ENCODE results near the gene ZNF678. TPM values are rescaled to one million over a fixed set of nuclear protein-coding genes. Genes with fewer than 3 reads are reported as not detected.

ZNF678 gene
- total RNA-seq, 1 donor from 2014 or later = 20.6 TPM

GRCh38 chr1:227540170-227541098 lies 22.9 kb upstream of the ZNF678 start:
- no peak for TF ChIP-seq CTCF (IDR thresholded peaks at IDR 0.05; ENCODE audit: unreplicated experiment)
- Mint-ChIP-seq H3K27ac (no peak overlapping the region), H3K4me1 (peaks cover 8% of the 10 kb centered on the region), H3K27me3 (ENCODE audit: low read depth) (no peaks in the 10 kb centered on the region), H3K9me3 (peaks cover 13% of the 10 kb centered on the region), H3K36me3 (peaks cover 7% of the 10 kb centered on the region), H3K4me3 (no peak overlapping the region)
- no peak for DNase-seq (ENCODE audit: low spot score in 2 of 2, unreplicated experiment in 2 of 2)

- Mint-ChIP-seq H3K27me3 (ENCODE audit: low read depth) (no peaks in the 10 kb centered on the region), H3K4me3 (peak overlapping the region; percentile 58), H3K9me3 (peaks cover 8% of the 10 kb centered on the region), H3K27ac (no peak overlapping the region), H3K4me1 (peaks cover 8% of the 10 kb centered on the region), H3K36me3 (peaks cover 7% of the 10 kb centered on the region)
- TF ChIP-seq CTCF (IDR thresholded peaks at IDR 0.05; ENCODE audit: unreplicated experiment) = no peak
- DNase-seq (ENCODE audit: low spot score in 2 of 2, unreplicated experiment in 2 of 2) = no peak
These were observed 22.2 kb upstream of the ZNF678 start for GRCh38 chr1:227541129-227541528.

- H3K27ac Mint-ChIP-seq = peak overlapping the region; percentile 34
- peaks cover 3% of the 10 kb centered on the region for H3K9me3 Mint-ChIP-seq
- no peaks in the 10 kb centered on the region for H3K27me3 Mint-ChIP-seq (ENCODE audit: low read depth)
- peaks cover 2% of the 10 kb centered on the region for H3K36me3 Mint-ChIP-seq
- no peak for DNase-seq (ENCODE audit: low spot score in 2 of 2, unreplicated experiment in 2 of 2)
- H3K4me1 Mint-ChIP-seq = peaks cover 8% of the 10 kb centered on the region
- H3K4me3 Mint-ChIP-seq = peak overlapping the region; percentile 58
- no peak for TF ChIP-seq CTCF (IDR thresholded peaks at IDR 0.05; ENCODE audit: unreplicated experiment)
These were observed 21.6 kb upstream of the ZNF678 start for GRCh38 chr1:227541796-227542152.

- peak; percentile 85 to 92 for DNase-seq (ENCODE audit: low spot score in 2 of 2, unreplicated experiment in 2 of 2)
- Mint-ChIP-seq H3K4me1 (peaks cover 8% of the 10 kb centered on the region), H3K4me3 (peak overlapping the region; percentile 65), H3K9me3 (no peaks in the 10 kb centered on the region), H3K36me3 (no peaks in the 10 kb centered on the region), H3K27me3 (ENCODE audit: low read depth) (no peaks in the 10 kb centered on the region), H3K27ac (peak overlapping the region; percentile 50)
- TF ChIP-seq CTCF (IDR thresholded peaks at IDR 0.05; ENCODE audit: unreplicated experiment) = peak; percentile 99
These were observed 20.9 kb upstream of the ZNF678 start for GRCh38 chr1:227542153-227543120.

GRCh38 chr1:227543283-227544066 lies 19.9 kb upstream of the ZNF678 start:
- no peaks in the 10 kb centered on the region for H3K36me3 Mint-ChIP-seq
- peaks cover 8% of the 10 kb centered on the region for H3K4me1 Mint-ChIP-seq
- H3K4me3 Mint-ChIP-seq = peak overlapping the region; percentile 65
- H3K27ac Mint-ChIP-seq = peak overlapping the region; percentile 50
- H3K27me3 Mint-ChIP-seq (ENCODE audit: low read depth) = no peaks in the 10 kb centered on the region
- no peak for TF ChIP-seq CTCF (IDR thresholded peaks at IDR 0.05; ENCODE audit: unreplicated experiment)
- no peaks in the 10 kb centered on the region for H3K9me3 Mint-ChIP-seq
- no peak for DNase-seq (ENCODE audit: low spot score in 2 of 2, unreplicated experiment in 2 of 2)

Measured in mesothelial cell of epicardium (in vitro differentiated cells).